GM18517 (cell line): ENCODE results near the gene CTBP1.

Experiments used
- ATAC-seq: cut with Tn5 transposase; IDR thresholded peaks from one replicate; pipeline ENCODE4 v1.9.1; 2021; ENCODE audit warnings: mild to moderate bottlenecking, moderate library complexity; ENCODE audit not compliant: unreplicated experiment

CTBP1 gene

DNA sequence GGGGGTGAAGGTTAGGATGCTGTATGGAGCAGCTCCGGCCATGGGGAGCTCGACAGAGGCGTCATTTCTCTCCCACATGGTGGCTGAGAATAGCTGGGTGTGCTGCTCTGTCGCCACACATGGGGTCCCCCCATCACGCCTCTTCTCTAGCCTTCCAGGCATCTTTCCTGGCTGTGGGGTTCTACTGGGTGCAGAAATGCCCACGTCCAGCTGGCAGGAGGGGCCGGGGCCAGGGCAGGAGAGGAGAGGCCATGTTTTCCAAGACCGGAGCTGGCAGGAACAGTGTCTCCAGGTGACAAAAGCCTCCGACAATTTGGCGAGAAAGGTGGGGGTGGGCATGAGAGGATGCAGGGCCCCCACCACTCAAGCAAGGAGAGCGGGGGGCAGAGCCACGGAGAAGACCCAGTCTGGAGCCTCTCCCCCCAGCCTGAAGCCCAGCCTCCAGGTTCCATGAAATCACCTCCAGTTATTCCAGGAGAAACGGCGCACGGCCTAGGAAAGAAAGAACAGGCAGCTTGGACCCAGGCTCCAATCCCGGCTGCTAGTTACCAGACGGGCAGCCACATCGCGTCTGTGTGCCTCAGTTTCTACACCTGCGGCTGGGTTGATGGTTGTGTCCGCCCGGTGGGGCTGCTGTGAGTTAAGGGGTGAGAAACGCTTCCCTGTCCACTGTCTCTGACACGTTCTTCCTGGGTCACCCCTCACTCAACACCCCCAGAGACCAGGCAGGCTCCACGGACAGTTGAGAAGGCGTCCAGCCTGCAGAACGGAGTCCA is 49.2 kb downstream of the CTBP1 start:
- no peak for ATAC-seq

- no peak for ATAC-seq
These were observed 50.7 kb downstream of the CTBP1 start for GRCh38 chr4:1198098-1198844.

GRCh38 chr4:1196421-1197183 is 52.3 kb downstream of the CTBP1 start:
- ATAC-seq, result no peak

DNA sequence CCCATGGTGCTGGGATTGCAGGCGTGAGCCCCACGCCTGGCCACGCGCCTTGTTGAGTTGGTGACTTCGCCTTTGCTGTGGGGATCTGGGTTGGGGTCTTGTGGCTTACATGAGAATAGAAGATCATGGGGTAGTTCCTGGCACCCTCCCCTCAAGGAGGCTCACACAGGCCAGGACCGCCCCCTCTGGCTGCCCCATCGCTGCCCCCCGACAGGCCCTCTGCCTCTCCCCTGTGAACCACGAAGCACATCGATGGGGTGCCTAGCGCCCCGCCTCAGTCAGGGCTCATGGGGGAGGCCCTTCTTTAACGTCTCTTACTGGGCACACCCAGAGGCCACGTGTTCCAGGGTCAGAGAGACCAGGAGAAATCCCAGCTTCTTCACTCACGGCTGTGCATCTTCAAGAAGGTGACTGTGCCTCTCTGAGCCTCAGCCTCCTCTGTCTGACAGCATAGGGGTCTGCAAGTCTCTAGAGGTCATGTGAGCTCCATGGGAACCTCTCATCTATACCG is 53.0 kb downstream of the CTBP1 start:
- ATAC-seq, result no peak

DNA sequence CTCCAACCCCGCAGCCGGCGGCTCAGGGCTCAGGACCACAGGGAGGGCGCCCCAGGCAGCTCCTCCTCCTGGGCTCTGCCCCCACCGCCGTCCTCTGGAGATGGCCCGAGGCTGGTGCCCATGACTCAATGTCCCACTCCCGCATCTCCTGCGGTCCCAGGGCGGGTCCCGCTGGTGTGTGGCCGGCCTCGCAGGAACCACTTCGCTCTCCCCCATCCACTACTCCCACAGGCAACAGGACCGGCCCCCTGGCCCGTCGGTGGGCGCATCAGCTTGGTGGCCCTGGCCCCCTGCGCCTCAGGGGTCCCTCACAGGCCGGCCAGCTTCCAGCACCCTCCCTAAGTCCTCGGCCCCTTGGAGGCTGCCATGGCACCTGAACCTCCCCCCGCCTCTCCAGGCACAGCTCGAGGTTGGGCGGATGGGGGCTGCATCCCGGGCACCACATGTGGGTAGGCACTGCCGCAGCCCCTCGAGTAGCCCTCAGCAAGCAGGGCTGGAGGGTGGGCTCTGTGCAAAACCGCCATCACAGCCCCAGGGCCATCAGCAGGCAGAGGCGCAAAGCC is 53.7 kb downstream of the CTBP1 start:
- no peak for ATAC-seq

DNA sequence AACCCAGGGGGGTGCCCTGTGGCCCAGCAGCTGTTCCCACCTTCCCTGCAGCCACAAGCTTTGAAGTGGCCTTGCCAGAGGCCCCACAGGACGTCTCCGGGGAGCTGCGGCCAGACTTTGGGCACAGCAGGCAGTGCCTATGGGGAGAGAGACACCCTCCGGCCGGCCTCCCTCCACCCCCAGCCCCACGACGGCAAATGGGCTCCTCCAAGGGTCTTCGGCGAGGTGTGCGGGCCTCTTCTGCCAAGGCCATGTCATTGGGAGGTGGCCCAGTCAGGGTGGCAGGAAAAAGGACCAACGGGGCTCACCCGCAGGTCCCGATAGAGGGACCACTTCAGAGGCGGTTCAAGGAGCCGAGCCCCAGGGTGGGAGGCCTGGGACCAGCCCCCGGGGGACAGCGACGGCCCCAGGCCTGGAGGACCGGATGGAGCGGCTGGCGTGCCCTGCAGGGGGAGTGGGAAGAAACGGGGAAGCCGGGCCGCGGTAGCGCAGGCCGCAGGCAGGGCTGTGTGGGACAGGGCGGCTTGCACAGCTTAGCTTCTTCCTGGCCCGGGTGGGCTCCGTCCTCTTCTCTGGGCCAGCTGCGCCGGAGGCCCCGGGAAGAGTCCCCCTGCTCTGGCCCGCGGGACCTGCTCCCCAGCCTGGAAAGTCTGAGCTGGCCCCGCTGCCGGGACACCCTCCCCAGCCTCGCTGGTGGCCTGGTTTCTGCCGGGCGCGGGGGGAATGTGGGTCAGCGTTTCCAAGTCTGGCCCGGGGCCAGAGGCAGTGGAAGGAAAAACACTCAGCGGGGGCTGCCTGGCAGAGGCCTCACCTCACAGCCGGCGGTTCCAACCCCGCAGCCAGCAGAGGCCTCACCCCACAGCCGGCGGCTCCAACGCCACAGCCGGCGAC is 54.7 kb downstream of the CTBP1 start:
- no peak for ATAC-seq

DNA sequence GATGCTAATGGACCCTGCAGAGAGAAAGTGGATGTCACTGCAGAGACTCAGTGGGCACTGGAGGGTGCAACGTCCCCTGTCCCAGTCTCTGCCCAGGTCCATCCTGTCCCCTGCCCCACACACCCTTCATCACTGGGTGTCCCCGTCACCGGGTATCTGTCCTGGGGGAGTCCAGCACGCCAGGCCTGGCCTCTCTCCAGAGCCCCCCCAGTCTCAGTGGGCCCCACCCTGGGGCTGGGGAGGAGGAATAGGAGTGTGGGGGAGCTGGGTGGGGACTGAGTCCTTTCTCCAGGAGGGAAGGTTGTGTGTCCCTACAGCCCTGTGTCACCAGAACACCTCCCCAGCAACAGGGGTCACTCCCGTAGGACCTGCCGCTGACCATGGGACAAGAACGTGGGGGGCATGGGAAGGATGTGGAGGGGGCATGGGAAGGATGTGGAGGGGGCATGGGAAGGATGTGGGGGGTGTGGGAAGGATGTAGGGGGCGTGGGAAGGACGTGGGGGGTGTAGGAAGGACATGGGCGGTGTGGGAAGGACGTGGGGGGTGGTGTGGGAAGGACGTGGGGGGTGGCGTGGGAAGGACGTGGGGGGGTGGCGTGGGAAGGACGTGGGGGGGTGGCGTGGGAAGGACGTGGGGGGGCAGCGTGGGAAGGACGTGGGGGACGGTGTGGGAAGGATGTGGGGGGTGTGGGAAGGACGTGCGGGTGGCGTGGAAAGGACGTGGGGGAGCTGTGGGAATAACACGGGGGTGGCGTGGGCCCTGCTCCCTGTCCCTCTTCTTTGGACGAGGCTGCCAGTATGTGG is 55.5 kb downstream of the CTBP1 start:
- no peak for ATAC-seq

- ATAC-seq, result no peak
These were observed 56.3 kb downstream of the CTBP1 start for GRCh38 chr4:1192493-1193205.

DNA sequence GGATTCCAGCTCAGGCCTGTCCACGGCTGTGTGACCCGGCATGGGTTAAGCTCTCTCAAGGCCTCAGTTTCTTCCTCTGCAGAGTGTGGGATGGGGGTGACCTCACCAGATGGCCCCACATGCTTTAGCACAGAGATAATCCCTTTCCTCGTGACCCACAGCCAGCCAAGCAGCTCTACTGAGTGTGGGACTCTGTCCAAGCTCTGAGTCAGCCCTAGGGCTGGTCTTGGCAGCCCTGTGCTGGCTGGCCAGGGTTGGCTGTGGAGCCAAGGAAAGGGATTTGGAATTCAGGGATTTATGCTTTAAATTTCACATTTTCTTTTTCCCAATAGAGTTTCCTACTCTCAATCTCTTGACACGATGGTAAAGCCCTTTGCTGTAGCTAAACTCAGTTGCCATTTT is 56.8 kb downstream of the CTBP1 start:
- no peak for ATAC-seq

- no peak for ATAC-seq
These were observed 57.3 kb downstream of the CTBP1 start for GRCh38 chr4:1191621-1192020.

- ATAC-seq, result peak; percentile 74
These were observed 61.7 kb downstream of the CTBP1 start for GRCh38 chr4:1187182-1187581.

- peak; percentile 56 for ATAC-seq
These were observed 64.8 kb downstream of the CTBP1 start for GRCh38 chr4:1183985-1184773.

- ATAC-seq, result no peak
These were observed 66.6 kb downstream of the CTBP1 start for GRCh38 chr4:1182313-1182712.

GRCh38 chr4:1180663-1181062 is 68.3 kb downstream of the CTBP1 start:
- ATAC-seq, result no peak

GRCh38 chr4:1179976-1180375 is 69.0 kb downstream of the CTBP1 start:
- ATAC-seq, result no peak

DNA sequence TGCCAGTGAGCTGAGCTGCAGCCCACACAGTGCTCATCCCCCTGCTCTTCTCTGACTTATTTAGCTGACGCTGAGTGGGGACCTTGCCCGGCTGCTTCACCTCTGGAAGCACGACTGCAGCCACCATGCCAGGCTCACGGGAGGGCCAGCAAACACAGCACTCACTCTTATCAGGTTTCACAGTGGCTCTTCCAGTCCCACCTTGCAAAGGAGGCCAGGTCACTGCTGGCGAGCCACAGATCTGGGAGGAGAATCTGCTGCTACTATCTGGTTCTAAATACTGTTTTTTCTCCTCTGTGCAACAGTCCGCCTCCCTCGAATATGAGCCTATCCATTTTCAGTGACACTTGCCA is 69.9 kb downstream of the CTBP1 start:
- no peak for ATAC-seq

GRCh38 chr4:1178300-1179088 is 70.4 kb downstream of the CTBP1 start:
- ATAC-seq, result no peak
